Stimulated activated CD8-positive, alpha-beta memory T cell treated with anti-CD3 and anti-CD28 coated beads, Interleukin-7, amount 100 ng/mL, for 1 hour (primary cell): ENCODE measurements around the gene RCAN3.
"Not testable (repeated sequence)": the region's sequence is repeated elsewhere in the genome, so short reads cannot be mapped to it uniquely, and the experiment has no call there.

Experiments used
- DNase-seq, 2 donors: peaks; one replicate each; pipeline ENCODE4 v3.0.0-alpha.2; 2020; ENCODE audit warnings: low read depth in 2 of 2

RCAN3 gene

GRCh38 chr1:24514946-24515345 lies 12.3 kb downstream of the RCAN3 start:
- DNase-seq = no peak

- DNase-seq = not testable (repeated sequence)
Measured at GRCh38 chr1:24515671-24516209, 13.1 kb downstream of the RCAN3 start.

GRCh38 chr1:24516506-24516905 lies 13.9 kb downstream of the RCAN3 start:
- no peak for DNase-seq

GRCh38 chr1:24517898-24518297 lies 15.3 kb downstream of the RCAN3 start:
- no peak for DNase-seq

- not testable (repeated sequence) for DNase-seq
Measured at GRCh38 chr1:24520282-24520681, 17.6 kb downstream of the RCAN3 start.

- no peak for DNase-seq
Measured at GRCh38 chr1:24525606-24526005, 23.0 kb downstream of the RCAN3 start.

GRCh38 chr1:24526045-24526444 lies 23.4 kb downstream of the RCAN3 start:
- DNase-seq = no peak

GRCh38 chr1:24526940-24527542 lies 24.4 kb downstream of the RCAN3 start:
- DNase-seq = no peak

- DNase-seq = no peak
Measured at GRCh38 chr1:24528744-24529143, 26.1 kb downstream of the RCAN3 start.

GRCh38 chr1:24529292-24529691 lies 26.7 kb downstream of the RCAN3 start:
- DNase-seq = not testable (repeated sequence)

GRCh38 chr1:24535021-24535424 lies 32.4 kb downstream of the RCAN3 start:
- peak; percentile 36 to 48 for DNase-seq

- no peak for DNase-seq
Measured at GRCh38 chr1:24535778-24536177, 33.1 kb downstream of the RCAN3 start.

GRCh38 chr1:24536391-24536840 lies 33.8 kb downstream of the RCAN3 start:
- peak; percentile 39 to 41 for DNase-seq

- DNase-seq = no peak
Measured at GRCh38 chr1:24540051-24540905, 37.6 kb downstream of the RCAN3 start.

- DNase-seq = no peak
Measured at GRCh38 chr1:24540906-24541710, 38.5 kb downstream of the RCAN3 start.

- no peak for DNase-seq
Measured at GRCh38 chr1:24541711-24542346, 39.2 kb downstream of the RCAN3 start.

GRCh38 chr1:24544239-24544638 lies 41.6 kb downstream of the RCAN3 start:
- no peak for DNase-seq

- DNase-seq = no peak
Measured at GRCh38 chr1:24545662-24546061, 43.0 kb downstream of the RCAN3 start.

- no peak for DNase-seq
Measured at GRCh38 chr1:24547195-24547594, 44.6 kb downstream of the RCAN3 start.

- no peak for DNase-seq
Measured at GRCh38 chr1:24548070-24548469, 45.4 kb downstream of the RCAN3 start.

GRCh38 chr1:24549210-24549609 lies 46.6 kb downstream of the RCAN3 start:
- DNase-seq = not testable (repeated sequence)
